GM21825 (cell line): ENCODE results near the gene MXRA8.
"Not testable (repeated sequence)": the region's sequence is repeated elsewhere in the genome, so short reads cannot be mapped to it uniquely, and the experiment has no call there.

Experiments
- ATAC-seq: cut with Tn5 transposase; IDR thresholded peaks from one replicate; pipeline ENCODE4 v1.9.1; 2021; ENCODE audit warnings: mild to moderate bottlenecking, moderate library complexity; ENCODE audit not compliant: unreplicated experiment

MXRA8 gene

DNA sequence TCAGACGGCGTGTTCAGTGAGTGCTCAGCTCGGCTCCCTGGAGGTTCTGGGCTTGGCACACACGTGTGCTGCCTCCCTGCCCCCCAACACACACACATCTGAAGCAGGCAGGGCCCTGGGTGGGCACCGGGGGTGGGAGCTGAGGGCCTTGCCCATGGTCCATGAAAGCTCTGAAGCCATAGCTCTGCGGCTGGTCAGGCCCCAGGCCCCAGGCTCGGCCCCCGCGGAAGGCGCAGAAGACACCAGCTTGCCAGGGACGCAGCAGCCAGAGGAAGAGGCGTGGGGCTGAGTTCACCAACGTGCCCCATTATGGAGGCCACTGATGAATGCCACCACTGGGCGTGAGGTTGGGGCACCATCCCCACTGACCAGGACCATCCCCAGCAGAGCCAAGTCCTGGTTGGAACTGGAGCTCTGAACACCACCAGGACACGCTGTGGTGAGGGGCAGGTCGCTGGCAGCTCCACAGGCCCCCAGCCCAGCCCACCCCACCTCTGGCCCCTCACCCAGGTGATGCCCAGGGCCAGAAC lies 12.5 kb upstream of the MXRA8 start:
- ATAC-seq: no peak

DNA sequence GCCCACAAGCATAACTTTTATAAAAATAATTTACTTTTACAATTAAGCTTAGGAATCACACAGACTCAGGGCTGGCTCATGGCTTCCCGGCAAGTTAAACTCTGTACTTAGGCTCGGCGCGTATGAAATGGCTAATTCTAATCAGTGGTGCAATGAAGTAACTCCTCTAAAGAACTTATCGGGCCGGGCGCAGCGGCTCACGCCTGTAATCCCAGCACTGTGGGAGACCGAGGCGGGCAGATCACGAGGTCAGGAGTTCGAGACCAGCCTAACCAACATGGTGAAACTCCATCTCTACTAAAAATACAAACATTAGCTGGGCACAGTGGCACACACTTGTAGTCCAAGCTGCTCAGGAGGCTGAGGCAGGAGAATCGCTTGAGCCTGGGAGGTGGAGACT lies 11.7 kb upstream of the MXRA8 start:
- ATAC-seq: not testable (repeated sequence)

DNA sequence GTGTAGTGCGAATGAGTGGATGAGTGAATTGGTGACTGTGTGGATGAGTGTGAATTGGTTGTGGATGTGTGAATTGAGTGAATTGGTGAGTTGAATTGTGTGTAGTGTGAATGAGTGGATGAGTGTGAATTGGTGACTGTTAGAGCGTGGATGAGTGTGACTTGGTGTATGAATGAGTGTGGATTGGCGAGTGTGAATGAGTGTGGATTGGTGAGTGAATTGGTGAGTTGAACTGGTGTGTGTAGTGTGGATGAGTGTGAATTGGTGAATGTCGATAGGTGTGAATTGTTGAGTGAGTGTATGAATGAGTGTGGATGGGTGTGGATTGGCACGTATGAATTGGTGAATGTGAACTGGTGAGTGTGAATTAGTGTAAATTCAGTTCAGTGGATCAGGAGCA lies 9.0 kb upstream of the MXRA8 start:
- no peak for ATAC-seq

DNA sequence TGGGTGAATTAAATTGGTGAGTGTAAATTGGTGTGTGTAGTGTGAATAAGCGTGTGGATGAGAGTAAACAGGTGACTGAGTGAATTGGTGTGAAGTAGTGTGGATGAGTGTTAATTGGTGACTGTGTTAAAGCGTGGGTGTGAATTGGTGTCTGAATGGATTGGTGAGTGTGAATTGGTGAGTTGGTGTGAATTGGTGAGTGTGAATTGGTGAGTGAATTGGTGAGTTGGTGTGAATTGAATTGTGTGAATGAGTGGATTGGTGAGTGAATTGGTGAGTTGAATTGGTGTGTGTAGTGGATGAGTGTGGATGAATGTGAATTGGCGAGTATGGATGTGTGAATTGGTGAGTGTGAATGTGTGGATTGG lies 8.3 kb upstream of the MXRA8 start:
- no peak for ATAC-seq

- no peak for ATAC-seq
Observed at GRCh38 chr1:1365875-1366698, 7.7 kb upstream of the MXRA8 start.

GRCh38 chr1:1364266-1364665 lies 5.9 kb upstream of the MXRA8 start:
- ATAC-seq: no peak

DNA sequence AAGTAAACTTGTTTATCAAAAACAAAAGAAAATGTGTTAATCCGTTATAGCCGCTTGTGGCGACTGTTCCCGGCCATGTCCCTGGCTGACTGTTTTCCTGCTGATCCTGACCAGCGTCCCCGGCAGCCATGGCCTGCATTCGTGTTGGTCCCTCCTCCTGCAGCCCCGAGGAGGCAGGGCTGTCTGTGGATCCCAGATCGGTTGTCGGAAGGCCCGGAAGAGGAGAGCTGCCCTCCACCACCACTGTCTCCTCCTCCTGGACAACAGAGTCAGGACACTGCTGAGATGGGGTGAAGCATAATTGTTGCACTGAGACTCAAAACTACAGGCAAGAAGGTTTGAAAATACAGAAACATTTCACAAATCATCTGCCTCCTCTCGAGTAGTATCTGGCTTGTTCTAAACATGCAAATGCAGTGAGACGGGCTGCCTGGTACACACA lies 3.6 kb upstream of the MXRA8 start:
- no peak for ATAC-seq

DNA sequence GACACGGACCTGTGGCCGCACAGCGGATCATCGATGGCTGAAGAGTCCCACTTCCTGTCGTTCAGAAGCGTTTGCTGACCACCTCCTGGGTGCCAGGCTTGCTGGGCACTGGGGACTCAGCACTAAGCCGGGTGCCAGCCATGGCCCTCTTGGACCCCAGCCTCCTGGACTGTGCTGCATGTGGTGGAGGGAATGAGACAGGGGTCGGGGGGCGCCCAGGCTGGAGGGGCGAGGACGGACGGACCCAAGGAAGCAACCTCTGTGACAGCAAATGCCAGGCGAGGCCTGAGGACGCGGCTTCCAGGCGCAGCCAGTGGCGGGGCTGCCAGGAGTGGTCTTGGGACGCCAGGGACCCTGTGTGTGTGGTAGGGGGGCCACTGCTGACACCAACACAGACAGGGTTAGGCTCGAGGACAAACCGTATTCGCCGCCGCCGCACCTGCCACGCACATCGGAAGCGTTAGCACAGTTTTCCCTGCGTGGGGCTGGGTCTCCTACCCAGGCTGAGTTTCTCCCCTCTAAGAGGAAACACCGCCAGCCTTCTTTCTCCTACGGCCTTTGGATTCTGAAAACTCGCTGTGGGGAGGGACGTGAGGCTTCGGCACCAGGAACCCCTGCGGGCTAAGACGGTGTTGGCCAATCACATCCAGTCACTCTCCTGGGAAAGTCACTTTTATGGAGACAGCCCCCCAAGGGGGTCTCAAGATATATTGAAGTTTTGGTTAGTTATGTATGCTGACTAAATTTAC lies 3.1 kb upstream of the MXRA8 start:
- ATAC-seq: no peak

DNA sequence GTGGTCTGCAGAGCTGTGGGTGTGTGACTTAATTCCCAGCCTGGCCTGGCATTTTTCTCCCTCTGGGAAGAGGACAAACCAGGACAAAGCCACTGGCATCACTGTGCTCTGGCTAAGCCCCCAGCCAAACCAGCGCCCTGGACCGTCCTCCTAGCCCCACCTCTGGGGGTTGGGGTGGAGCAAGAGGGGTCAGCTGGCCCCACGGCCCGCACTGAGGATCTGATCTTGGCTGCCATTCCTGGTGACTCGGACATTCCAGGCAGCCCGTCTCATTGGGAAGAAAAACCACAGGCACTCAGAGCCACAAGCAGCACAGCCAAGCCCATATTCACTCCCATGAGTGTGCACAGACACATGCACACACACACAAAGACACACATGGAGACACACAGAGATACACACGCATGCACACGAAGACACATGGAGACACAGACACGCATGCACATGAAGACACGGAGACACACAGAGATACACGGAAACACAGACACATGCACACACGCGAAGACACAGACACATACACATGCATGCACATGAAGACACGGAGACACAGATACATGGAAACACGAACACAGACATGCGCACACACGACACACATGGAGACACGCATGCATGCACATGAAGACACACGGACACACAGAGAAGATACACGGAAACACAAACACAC lies 2.3 kb upstream of the MXRA8 start:
- ATAC-seq: no peak

DNA sequence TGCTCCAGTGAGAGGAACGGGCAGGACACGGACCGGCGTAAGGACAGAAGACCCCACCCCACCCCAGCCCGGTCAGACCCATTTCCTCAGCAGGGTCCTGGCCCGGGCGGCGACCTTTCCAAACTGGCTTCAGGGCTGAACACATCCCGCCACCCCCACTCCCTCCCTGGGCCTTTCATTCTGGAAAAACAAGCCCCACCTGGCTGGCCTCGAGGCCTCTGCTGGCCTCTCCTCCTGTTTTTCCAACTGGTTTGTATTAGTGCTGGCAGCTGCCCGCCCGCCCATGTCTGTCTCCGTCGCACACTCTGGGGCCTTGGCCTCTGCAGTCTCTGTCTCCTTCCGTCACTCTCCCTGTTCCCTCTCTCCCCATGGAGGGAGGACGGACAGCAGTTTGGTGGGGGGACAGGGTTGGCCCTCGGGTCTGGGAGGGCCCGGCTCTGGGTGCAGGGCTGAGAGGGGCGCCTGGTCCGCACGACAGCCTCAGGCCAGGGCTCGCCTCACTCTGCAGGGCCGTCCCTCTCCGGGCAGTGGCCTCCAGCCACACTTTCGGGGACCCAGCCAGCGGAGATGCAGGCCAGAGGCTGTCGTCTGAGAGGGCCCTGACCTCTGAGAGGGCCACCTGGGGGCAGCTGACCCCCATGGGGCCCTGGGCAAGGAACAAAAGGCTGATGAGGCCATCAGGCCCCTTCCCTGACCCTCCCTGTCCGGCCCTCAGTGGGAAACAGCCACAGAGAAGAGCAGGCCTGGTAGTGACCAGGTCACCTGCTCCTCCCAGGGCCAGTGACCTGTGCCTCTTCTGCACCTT lies 1.5 kb upstream of the MXRA8 start:
- ATAC-seq: no peak

- no peak for ATAC-seq
Observed at GRCh38 chr1:1359308-1359663, 931 bp upstream of the MXRA8 start.

DNA sequence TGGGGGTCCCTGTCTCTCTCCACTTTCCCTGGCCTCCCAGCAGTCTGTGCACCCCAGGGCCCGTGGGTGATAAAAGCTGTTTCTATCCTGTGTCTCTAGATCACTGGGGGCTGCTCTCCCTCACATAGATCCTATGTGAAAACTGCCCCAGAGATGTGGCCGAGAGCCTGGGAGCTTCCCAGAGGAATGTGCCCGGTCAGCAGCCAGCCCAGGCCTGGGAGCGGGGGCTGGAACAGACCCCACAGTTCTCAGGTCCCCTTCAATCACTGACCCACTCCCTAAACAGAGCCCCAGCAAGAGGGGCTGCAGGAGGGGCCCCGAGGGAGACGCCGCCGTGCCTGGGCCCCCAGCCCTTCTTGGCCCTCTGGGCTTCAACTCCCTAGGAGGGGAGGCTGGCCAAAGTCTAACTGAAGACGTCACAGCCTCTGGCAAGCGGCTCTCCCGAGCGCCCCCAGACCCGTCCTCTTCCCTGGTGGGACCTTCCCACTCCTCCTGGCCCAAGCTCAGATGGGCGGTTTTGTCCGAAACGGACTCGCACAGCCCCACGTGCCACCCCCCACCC lies 403 bp downstream of the MXRA8 start:
- ATAC-seq: no peak

- ATAC-seq: no peak
Observed at GRCh38 chr1:1356796-1357401, 1.5 kb downstream of the MXRA8 start.

- no peak for ATAC-seq
Observed at GRCh38 chr1:1356166-1356795, 2.1 kb downstream of the MXRA8 start.

GRCh38 chr1:1355416-1355815 lies 2.9 kb downstream of the MXRA8 start:
- ATAC-seq: no peak

GRCh38 chr1:1354271-1355247 lies 3.8 kb downstream of the MXRA8 start:
- ATAC-seq: no peak

DNA sequence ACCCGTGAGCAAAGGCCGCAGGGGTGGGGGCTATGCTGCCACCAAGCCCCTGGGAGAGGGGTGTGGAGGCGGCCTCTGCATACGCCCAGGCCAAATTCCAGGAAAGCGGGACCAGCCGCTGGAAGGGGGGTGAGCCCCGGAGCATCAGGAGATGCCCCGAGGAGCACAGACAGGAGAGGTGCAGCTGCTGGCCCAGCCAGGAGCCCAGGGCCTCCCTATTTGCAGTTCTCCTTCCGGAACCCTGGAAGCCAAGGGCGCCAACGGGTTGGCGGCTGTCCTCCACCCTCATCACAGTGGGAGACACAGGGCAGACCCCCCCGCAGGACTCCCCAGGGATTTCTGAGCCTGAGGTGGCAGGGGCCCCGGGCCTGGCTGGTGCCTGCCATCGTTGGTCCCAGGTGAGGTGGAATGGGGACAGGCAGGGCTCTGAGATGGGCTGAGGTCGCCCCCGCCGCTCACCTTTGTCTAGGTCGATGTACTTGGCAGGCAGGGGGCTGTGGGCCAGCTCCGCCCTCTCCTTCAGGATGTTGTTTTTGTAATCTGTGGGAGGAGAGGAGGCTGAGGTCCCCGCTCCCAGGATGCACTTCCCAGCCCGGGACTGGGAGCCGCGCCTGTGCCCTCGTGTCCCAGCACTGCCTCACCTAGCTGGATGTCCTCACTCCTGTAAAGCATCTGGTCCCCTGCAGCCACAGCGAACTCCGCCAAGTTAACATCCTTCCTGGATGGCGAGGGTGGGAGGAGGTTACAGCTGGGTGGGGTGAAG lies 4.8 kb downstream of the MXRA8 start:
- ATAC-seq: no peak
